ENCODE results near the gene KRTAP5-11.
"Not testable (repeated sequence)": the region's sequence is repeated elsewhere in the genome, so short reads cannot be mapped to it uniquely, and the experiment has no call there.

The KRTAP5-11 gene, protein sequence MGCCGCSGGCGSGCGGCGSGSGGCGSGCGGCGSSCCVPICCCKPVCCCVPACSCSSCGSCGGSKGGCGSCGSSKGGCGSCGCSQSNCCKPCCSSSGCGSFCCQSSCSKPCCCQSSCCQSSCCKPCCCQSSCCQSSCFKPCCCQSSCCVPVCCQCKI

DNA sequence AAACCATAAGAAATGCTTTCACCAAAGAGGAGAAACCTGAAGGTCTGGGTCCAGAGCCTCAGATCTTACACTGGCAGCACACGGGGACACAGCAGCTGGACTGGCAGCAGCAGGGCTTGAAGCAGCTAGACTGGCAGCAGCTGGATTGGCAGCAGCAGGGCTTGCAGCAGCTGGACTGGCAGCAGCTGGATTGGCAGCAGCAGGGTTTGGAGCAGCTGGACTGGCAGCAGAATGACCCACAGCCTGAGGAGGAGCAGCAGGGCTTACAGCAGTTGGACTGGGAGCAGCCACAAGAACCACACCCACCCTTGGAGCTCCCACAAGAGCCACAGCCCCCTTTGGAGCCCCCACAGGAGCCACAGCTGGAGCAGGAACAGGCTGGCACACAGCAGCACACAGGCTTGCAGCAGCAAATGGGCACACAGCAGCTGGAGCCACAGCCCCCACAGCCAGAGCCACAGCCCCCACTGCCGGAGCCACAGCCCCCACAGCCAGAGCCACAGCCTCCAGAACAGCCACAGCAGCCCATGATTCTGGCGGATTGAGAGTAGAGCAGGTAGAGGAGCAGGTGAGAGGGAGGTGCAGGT lies at the start of gene KRTAP5-11:
Gene KRTAP5-11, minus strand, starts transcription at position 567 of the 587 bp plus-strand sequence. Its CDS starts 38 bp downstream, at position 529.
- TF ChIP-seq, protein P1, sequence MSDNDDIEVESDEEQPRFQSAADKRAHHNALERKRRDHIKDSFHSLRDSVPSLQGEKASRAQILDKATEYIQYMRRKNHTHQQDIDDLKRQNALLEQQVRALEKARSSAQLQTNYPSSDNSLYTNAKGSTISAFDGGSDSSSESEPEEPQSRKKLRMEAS (IDR thresholded peaks at IDR 0.05; ENCODE audit: low read depth, low read length), result no peak
- no peak for TF ChIP-seq POLR2A (IDR thresholded peaks at IDR 0.05; ENCODE audit: extremely low read depth, insufficient read length)
- no peak for TF ChIP-seq MYC (IDR thresholded peaks at IDR 0.05; ENCODE audit: low read depth, low read length)
- TF ChIP-seq, protein P2, sequence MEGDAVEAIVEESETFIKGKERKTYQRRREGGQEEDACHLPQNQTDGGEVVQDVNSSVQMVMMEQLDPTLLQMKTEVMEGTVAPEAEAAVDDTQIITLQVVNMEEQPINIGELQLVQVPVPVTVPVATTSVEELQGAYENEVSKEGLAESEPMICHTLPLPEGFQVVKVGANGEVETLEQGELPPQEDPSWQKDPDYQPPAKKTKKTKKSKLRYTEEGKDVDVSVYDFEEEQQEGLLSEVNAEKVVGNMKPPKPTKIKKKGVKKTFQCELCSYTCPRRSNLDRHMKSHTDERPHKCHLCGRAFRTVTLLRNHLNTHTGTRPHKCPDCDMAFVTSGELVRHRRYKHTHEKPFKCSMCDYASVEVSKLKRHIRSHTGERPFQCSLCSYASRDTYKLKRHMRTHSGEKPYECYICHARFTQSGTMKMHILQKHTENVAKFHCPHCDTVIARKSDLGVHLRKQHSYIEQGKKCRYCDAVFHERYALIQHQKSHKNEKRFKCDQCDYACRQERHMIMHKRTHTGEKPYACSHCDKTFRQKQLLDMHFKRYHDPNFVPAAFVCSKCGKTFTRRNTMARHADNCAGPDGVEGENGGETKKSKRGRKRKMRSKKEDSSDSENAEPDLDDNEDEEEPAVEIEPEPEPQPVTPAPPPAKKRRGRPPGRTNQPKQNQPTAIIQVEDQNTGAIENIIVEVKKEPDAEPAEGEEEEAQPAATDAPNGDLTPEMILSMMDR (IDR thresholded peaks at IDR 0.05; ENCODE audit: low read depth, low read length), result no peak
- no peak within 1 kb of the TSS for H3K4me3 ChIP-seq (ENCODE audit: low read depth, low read length)
- DNase-seq (ENCODE audit: low read depth), result peak; percentile 23

DNA sequence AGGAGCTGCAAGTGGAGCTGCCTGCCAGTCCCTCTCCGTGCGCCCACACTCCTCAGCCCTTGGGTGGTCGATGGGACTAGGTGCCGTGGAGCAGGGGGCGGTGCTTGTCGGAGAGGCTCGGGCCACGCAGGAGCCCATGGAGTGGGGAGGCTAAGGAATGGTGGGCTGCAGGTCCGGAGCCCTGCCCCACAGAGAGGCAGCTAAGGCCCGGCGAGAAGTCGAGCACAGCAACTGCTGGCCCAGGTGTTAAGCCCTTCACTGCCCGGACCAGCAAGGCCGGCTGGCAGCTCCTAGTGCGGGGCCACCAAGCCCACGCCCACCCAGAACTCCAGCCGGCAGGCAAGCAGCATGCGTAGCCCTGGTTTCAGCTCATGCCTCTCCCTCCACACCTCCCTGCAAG lies 48.9 kb upstream of the KRTAP5-11 start:
- DNase-seq (ENCODE audit: low read depth); H3K4me3 ChIP-seq (ENCODE audit: low read depth, low read length): not testable (repeated sequence)

DNA sequence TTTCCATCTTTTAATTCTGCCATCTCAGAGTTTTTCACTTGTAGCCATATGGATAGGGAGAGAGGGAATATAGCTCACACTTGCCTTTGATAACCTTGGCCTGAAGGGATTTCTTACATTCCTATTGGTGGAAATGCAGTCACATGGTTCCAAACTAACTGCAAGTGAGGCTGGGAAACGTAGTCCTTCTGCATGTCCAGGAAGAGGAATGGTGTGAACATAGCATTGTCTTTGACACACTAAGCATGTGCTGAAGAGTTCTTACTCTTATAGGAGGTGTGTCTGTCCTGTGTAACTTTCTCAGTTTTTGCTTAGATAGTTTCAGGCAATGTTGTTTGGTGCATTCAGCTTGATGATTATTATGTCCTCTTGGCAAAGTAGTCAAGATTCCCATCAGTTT lies 47.4 kb upstream of the KRTAP5-11 start:
- DNase-seq (ENCODE audit: low read depth), result peak; percentile 32
- H3K4me3 ChIP-seq (ENCODE audit: low read depth, low read length), result not testable (repeated sequence)

DNA sequence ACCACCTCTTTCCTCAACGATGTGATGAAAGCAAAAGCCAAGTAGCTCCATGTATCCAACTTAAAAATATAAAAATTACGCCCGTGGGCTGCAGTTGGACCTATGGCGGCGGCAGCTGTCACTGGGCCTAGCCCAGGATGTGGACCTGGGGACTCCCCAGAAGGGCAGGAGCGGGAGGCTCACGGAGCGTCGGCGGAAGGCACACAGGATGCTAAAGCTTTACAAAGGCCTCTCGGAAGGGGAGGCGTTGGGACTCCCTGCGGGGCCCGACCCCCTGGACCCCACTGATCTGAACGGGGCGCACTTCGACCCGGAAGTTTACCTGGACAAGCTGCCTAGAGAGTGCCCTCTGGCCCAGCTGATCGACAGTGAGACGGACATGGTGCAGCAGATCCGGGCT lies 46.3 kb upstream of the KRTAP5-11 start:
- not testable (repeated sequence) for H3K4me3 ChIP-seq (ENCODE audit: low read depth, low read length); DNase-seq (ENCODE audit: low read depth)

DNA sequence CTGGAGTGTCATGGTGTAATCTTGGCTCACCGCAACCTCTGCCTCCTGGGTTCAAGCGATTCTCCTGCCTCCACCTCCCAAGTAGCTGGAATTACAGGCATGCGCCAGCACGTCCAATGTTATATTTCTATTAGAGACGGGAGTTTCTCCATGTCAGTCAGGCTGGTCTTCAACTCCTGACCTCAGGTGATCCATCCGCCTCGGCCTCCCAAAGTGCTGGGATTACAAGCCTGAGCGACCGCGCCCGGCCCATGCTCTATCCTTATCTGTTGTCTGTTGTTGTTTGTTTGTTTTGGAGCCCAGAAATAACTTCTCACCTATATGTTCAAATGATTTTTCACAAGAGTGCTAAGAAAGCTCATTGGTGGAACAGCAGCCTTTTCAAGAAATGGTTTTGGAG lies 40.6 kb upstream of the KRTAP5-11 start:
- DNase-seq (ENCODE audit: low read depth); H3K4me3 ChIP-seq (ENCODE audit: low read depth, low read length): not testable (repeated sequence)

DNA sequence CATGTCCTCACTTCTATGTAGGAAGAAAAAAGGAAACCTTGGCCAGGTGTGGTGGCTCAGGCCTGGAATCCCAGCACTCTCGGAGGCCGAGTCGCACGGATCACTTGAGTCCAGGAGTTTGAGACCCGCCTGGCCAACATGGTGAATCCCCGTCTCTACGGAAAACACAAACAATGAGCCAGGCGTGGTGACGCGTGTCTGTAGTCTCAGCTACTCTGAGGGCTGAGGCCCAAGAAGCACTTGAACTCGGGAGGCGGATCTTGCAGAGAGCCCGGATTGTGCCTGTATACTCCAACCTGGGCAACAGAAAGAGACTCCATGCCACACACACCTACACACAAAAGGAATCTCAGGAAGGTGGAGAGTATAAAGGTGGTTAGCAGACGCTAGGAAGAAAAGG lies 39.9 kb upstream of the KRTAP5-11 start:
- not testable (repeated sequence) for DNase-seq (ENCODE audit: low read depth); H3K4me3 ChIP-seq (ENCODE audit: low read depth, low read length)

DNA sequence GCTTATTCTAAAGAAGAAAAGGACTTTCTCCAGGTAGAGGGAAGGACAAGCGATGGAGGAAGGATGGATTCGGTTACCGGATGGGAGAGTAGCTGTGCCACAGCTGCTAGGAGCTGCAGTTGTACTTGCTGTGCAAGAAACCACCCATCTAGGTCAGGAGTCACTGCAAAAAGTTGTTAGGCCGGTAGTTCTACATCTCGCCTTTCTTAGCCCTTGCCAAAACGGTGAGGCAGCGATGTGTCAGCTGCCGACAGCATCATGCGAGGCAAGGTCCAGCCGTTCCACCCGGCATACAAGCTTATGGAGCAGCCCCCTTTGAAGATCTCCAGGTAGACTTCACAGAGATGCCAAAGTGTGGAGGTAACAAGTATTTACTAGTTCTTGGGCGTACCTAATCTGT lies 32.3 kb upstream of the KRTAP5-11 start:
- DNase-seq (ENCODE audit: low read depth); H3K4me3 ChIP-seq (ENCODE audit: low read depth, low read length): not testable (repeated sequence)

DNA sequence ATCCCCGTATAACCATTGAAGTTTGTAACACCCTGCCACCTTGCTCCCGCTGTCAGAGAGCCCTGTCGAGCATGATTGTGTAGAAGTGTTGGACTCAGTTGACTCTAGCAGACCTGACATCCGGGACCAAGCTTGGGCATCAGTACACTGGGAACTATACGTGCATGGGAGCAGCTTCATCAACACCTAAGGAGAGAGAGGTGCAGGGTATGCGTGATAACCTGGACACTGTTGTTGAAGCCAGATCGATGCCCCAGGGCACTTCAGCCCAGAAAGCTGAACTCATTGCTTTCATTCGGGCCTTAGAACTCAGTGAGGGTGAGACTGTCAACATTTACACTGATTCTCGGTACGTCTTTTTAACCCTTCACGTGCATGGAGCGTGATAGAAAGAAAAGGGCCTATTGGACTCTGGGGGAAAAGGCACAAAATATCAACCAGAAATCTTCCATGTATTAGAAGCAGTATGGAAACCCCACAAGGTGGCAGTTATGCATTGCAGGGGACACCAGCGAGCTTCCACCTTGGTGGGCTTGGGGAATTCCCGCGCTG lies 31.8 kb upstream of the KRTAP5-11 start:
- not testable (repeated sequence) for H3K4me3 ChIP-seq (ENCODE audit: low read depth, low read length)

DNA sequence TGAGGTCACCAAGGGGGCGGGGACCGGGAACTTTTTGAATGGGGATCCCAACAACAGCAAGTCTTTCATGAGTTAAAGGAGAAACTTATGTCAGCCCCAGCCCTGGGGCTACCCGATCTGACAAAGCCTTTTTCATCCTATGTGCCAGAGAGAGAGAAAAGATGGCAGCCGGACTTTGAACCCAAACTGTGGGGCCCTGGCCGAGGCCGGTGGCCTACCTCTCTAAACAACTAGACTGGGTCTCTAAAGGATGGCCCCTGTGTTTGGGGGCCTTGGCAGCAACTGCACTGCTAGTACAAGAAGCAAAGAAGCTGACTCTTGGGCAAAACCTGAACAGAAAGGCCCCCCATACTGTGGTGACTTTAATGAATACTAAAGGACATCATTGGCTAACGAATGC lies 31.3 kb upstream of the KRTAP5-11 start:
- DNase-seq (ENCODE audit: low read depth); H3K4me3 ChIP-seq (ENCODE audit: low read depth, low read length): not testable (repeated sequence)

More for the DNA sequence above, 31.8 kb upstream of the KRTAP5-11 start:
- DNase-seq (ENCODE audit: low read depth), result not testable (repeated sequence)

DNA sequence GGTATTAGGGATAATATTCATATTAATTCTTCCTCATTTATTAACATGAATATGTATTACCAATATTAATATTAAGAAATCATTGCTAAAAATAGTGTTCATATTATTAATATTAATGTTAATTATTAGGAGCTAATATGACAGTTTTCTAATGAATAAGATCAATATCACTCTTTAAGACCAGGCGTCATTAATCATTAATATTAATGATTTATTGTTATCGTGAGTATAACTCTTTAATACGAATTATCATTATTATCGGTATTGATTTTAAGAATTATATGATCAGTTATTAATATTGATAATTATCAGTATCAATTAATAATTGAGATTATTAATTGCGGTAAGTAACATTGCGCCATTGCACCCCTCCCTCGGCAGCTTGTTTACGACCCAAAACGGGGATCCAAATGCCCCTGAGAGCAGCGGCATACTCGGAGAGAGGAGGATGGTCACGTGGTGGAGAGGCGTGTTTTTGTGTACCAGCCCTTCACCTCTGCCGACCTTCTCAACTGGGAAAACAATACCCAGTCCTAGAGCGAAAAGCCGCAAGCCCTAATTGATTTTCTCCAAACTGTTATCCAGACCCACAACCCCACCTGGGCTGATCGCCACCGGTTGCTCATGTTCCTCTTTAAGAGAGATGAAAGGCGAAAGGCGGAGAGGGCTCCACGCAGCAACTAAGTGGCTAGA lies 28.7 kb upstream of the KRTAP5-11 start:
- not testable (repeated sequence) for H3K4me3 ChIP-seq (ENCODE audit: low read depth, low read length); DNase-seq (ENCODE audit: low read depth)

DNA sequence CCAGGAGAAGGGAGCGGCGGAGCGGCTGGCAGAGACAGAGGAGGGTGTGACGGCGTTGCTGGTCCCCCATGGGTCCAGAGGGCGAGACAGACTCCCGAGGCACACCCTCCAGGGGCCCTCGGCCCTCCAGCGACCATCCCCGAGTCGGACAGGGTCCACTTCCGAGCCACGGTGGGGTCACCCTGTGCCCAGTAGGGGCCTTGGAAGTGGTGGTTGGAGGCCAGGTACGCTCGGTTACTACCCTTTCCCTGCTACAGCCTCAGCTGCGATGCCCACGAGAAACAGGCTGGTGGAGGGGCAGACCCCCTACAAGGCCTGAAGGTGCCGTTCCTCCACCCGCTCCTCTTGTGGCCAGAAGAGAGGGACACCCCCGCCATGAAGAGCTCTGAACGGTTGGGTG lies 25.6 kb upstream of the KRTAP5-11 start:
- DNase-seq (ENCODE audit: low read depth); H3K4me3 ChIP-seq (ENCODE audit: low read depth, low read length): not testable (repeated sequence)

DNA sequence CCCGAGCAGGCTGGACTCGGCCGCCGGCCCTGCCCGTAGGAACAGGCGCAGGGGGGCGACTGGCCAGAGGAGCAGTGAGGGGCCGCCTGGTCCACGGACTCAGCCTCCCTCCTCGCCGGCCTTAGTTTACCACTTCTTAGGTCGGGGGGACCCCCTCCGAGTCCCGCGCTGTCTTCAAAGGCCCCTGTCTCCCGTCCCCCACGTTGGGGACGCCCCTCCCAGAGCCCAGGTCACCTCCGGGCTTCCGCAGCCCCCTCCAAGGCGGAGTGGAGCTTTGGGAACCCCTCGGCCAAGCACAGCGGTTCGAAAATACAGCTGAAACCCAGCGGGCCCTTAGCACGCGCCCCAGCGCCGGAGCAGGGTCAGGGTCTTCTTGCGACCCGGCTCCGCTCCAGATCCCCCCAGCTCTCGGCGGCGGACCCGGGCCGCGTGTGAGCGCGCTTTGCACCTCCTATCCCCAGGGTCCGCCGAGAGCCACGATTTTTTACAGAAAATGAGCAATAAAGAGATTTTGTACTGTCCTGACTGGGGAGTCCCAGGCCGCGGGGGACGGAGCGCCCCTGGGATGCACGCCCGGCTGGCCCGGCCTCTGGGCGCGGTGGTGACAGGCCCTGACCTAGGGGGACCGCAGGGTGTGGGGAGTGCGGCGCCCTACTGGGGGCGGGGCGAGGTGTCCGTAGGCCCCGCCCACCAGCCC lies 25.0 kb upstream of the KRTAP5-11 start:
- DNase-seq (ENCODE audit: low read depth); H3K4me3 ChIP-seq (ENCODE audit: low read depth, low read length): not testable (repeated sequence)

DNA sequence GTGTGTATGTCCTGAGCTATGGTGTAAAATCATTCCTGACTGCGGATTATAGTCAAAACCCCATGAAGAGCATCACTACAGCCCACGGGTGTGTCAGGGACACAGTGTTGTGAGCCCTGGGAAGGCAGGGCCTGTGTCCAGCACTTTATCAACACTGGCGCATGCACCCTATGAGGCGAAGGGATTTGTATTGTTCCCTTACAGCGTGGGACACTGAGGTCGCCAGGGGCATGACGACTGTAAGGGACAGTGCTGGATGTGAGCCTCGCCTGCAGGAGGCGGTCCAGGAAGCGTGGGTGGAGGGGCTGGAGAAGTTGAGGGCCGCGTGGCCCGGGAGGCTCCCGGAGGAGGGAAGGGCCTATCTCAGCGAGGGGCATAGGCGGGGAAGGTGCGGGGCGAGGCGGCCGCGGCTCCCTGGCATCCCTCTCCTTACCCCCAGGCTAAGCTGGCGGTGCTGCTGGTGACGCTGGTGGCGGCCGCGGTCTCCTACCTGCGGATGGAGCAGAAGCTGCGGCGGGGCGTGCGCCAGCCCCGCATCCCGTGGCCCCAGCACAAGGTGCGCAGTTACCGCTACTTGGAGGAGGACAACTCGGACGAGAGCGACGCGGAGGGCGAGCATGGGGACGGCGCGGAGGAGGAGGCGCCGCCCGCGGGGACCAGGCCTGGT lies 24.3 kb upstream of the KRTAP5-11 start:
- H3K4me3 ChIP-seq (ENCODE audit: low read depth, low read length); DNase-seq (ENCODE audit: low read depth): not testable (repeated sequence)

DNA sequence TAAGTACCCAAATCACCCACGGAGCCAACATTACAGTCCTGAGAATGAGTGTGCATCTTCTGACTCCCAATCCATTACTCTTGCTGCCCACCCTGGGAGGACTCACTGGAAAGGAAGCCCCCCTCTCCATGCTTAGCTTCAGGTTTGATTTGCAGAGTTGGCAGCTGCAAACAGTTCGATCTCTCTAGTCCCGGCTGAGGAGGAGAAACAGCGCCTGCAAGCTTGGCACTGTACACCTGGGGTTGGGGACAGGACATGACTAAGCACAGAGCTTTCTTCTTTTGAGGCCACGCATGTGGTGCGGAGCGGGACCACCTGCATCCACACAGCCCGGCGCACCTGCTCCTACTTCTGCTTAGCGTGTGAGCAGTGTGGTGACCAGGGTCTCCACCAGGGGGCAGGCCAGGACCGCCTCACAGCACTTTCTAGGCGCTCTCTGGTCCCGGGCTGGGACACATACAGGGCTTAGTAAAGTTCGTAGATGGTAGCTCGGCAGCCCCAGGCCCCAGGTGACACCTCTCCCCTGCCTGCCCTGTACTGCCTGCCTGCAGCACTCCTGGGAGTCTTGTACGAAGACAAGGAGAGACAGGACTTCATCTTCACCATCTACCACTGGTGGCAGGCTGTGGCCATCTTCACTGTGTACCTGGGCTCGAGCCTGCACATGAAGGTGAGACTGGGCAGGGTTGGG lies 22.3 kb upstream of the KRTAP5-11 start:
- not testable (repeated sequence) for H3K4me3 ChIP-seq (ENCODE audit: low read depth, low read length); DNase-seq (ENCODE audit: low read depth)

DNA sequence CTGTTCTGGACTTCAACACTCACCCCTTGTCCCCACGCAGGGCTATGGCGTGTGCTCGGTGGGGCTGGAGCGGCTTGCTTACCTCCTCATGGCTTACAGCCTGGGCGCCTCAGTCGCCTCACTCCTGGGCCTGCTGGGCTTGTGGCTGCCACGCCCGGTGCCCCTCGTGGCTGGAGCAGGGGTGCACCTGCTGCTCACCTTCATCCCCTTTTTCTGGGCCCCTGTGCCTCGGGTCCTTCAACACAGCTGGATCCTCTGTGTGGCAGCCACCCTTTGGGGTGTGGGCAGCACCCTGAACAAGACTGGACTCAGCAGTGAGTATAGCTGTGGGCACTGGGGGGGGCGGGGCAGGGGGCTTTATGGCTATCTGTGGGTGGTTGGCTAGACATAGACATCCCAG lies 20.5 kb upstream of the KRTAP5-11 start:
- H3K4me3 ChIP-seq (ENCODE audit: low read depth, low read length); DNase-seq (ENCODE audit: low read depth): not testable (repeated sequence)

DNA sequence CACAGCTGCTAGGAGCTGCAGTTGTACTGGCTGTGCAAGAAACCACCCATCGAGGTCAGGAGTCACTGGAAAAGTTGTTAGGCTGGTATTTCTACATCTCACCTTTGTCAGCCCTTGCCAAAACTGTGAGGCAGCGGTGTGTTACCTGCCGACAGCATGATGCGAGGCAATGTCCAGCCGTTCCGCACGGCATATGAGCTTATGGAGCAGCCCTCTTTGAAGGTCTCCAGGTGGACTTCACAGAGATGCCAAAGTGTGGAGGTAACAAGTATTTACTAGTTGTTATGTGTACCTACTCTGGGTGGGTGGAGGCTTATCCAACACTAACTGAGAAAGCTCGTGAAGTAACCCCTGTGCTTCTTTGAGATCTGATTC lies 6.9 kb upstream of the KRTAP5-11 start:
- H3K4me3 ChIP-seq (ENCODE audit: low read depth, low read length); DNase-seq (ENCODE audit: low read depth): not testable (repeated sequence)
